Nephron (organoid): ENCODE measurements around the gene ATP7B.

ENCODE experiments used
- H3K27ac Mint-ChIP-seq, 3 experiments: 2 replicates each; pipeline ENCODE4 v1.8.0; 2020; ENCODE audit warnings: mixed read lengths in 3 of 3, mild to moderate bottlenecking in 2 of 3, moderate library complexity in 1 of 3
- H3K27me3 Mint-ChIP-seq: 2 replicates; pipeline ENCODE4 v1.8.0; 2021; ENCODE audit warnings: low read depth, mild to moderate bottlenecking, moderate library complexity, mixed read lengths
- H3K36me3 Mint-ChIP-seq: 2 replicates; pipeline ENCODE4 v1.8.0; 2020; ENCODE audit warnings: low read depth, mixed read lengths
- H3K4me1 Mint-ChIP-seq: 2 replicates; pipeline ENCODE4 v1.8.0; 2020; ENCODE audit warnings: mixed read lengths
- H3K4me3 Mint-ChIP-seq, 3 experiments: 2 replicates each; pipeline ENCODE4 v1.8.0; 2020; ENCODE audit warnings: mild to moderate bottlenecking in 3 of 3, mixed read lengths in 3 of 3, moderate library complexity in 2 of 3
- H3K9me3 Mint-ChIP-seq: 2 replicates; pipeline ENCODE4 v1.8.0; 2020; ENCODE audit warnings: mixed read lengths
- CTCF ChIP-seq, 3 experiments: fragments of 200-600 bp; sonication (generic); IDR thresholded peaks; one replicate each; pipeline ENCODE4 v1.5.0; 2021; ENCODE audit warnings: antibody characterized with exemption in 3 of 3; ENCODE audit not compliant: unreplicated experiment in 3 of 3

The ATP7B gene

DNA sequence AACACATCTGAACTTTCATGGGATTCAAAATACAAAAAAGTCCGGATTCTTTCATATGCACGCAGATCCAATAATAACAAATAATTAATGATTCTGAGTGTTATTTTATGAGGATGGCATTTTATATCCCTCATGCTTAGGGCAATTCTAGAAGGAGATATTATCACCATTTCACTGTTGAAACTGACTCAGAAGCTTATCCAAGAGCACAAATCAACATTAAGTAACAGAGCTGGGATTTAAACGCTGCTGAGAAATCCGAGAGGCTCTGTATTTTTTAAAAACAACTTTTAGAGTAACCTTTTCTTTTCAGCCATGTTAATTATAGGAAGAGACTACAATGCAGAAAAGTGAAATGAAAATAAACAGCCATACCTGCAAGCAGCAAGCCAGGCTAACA, 30.3 kb downstream of the ATP7B start:
- Mint-ChIP-seq H3K27ac (no peak overlapping the region), H3K27me3 (no peaks in the 10 kb centered on the region), H3K4me3 (peak overlapping the region in 1 of 3 experiments; percentile 9), H3K36me3 (peaks cover 1% of the 10 kb centered on the region), H3K4me1 (no peaks in the 10 kb centered on the region), H3K9me3 (peaks cover 22% of the 10 kb centered on the region)
- TF ChIP-seq CTCF (IDR thresholded peaks at IDR 0.05; ENCODE audit: unreplicated experiment in 3 of 3) = no peak

- H3K4me3 Mint-ChIP-seq = no peak overlapping the region
- no peaks in the 10 kb centered on the region for H3K4me1 Mint-ChIP-seq
- H3K36me3 Mint-ChIP-seq = no peaks in the 10 kb centered on the region
- H3K9me3 Mint-ChIP-seq = peaks cover 4% of the 10 kb centered on the region
- no peak for TF ChIP-seq CTCF (IDR thresholded peaks at IDR 0.05; ENCODE audit: unreplicated experiment in 3 of 3)
- H3K27me3 Mint-ChIP-seq = no peaks in the 10 kb centered on the region
- no peak overlapping the region for H3K27ac Mint-ChIP-seq
Observed at GRCh38 chr13:51978796-51979556, 32.3 kb downstream of the ATP7B start.

GRCh38 chr13:51977625-51978024, 33.6 kb downstream of the ATP7B start:
- Mint-ChIP-seq H3K36me3 (no peaks in the 10 kb centered on the region), H3K27ac (no peak overlapping the region), H3K4me1 (no peaks in the 10 kb centered on the region), H3K4me3 (no peak overlapping the region), H3K9me3 (no peaks in the 10 kb centered on the region), H3K27me3 (no peaks in the 10 kb centered on the region)
- TF ChIP-seq CTCF (IDR thresholded peaks at IDR 0.05; ENCODE audit: unreplicated experiment in 3 of 3) = no peak

GRCh38 chr13:51976890-51977289, 34.4 kb downstream of the ATP7B start:
- Mint-ChIP-seq H3K36me3 (no peaks in the 10 kb centered on the region), H3K27me3 (no peaks in the 10 kb centered on the region), H3K4me3 (no peak overlapping the region), H3K27ac (no peak overlapping the region), H3K4me1 (no peaks in the 10 kb centered on the region), H3K9me3 (no peaks in the 10 kb centered on the region)
- TF ChIP-seq CTCF (IDR thresholded peaks at IDR 0.05; ENCODE audit: unreplicated experiment in 3 of 3) = no peak

GRCh38 chr13:51976423-51976822, 34.8 kb downstream of the ATP7B start:
- Mint-ChIP-seq H3K4me1 (no peaks in the 10 kb centered on the region), H3K27ac (no peak overlapping the region), H3K9me3 (no peaks in the 10 kb centered on the region), H3K36me3 (no peaks in the 10 kb centered on the region), H3K4me3 (no peak overlapping the region), H3K27me3 (no peaks in the 10 kb centered on the region)
- TF ChIP-seq CTCF (IDR thresholded peaks at IDR 0.05; ENCODE audit: unreplicated experiment in 3 of 3) = no peak

DNA sequence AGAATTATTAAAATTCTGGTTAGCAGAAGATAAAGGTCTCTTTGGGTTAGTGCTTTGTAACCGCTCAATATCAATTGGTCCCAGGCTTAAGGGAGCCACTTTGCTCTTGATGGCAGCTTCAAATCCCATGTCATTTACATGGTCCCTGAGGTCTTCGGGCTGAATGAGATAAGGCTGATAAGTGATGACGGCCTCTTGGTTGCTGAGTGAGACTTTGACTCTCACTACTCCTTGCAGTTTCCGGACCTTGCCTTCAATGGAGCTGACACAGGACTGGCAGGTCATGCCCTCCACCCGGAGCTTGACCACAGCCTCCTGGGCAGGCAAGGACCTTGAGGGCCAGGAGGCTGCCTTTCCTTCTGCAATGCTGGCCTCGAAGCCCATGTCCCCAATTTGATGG, 36.8 kb downstream of the ATP7B start:
- H3K27me3 Mint-ChIP-seq = no peaks in the 10 kb centered on the region
- no peaks in the 10 kb centered on the region for H3K36me3 Mint-ChIP-seq
- H3K27ac Mint-ChIP-seq = no peak overlapping the region
- H3K9me3 Mint-ChIP-seq = no peaks in the 10 kb centered on the region
- H3K4me3 Mint-ChIP-seq = no peak overlapping the region
- no peak for TF ChIP-seq CTCF (IDR thresholded peaks at IDR 0.05; ENCODE audit: unreplicated experiment in 3 of 3)
- H3K4me1 Mint-ChIP-seq = no peaks in the 10 kb centered on the region
